LHCN-M2 (cell line): ENCODE data around the gene RUNX2. TPM values are rescaled to one million over a fixed set of nuclear protein-coding genes. Genes with fewer than 3 reads are reported as not detected.

ENCODE experiments used
- DNase-seq: peaks from one replicate; pipeline ENCODE4 v3.0.0-alpha.2; 2012; ENCODE audit warnings: low read depth
- total RNA-seq: library from RNA; depleted of rRNA; stranded (reverse); fragments of >200 nt; gene quantifications from 2 replicates; pipeline ENCODE4 v1.2.3, GENCODE V29; 2014

The RUNX2 gene
- total RNA-seq, 1 experiment from 2014 or later = 27.7 TPM

DNA sequence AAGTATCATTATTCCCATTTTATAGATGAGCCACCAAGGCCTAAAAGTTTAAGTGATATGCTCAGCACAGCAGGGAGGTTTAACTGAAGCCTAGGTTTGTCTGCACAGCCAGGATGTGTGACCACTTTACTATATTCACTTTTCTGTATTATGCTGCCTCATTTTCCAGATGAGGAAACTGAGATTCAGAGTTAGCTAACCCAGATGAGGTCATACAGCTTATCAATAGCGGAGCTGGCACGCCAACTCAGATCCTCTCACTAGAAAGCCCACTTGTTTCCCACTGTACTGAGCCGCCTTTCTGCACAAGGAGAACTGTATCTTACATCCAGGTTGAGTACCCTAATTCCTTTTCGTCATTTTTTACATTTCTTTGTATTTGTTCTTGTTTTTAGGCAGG is 181.3 kb downstream of the RUNX2 start:
- no peak for DNase-seq

DNA sequence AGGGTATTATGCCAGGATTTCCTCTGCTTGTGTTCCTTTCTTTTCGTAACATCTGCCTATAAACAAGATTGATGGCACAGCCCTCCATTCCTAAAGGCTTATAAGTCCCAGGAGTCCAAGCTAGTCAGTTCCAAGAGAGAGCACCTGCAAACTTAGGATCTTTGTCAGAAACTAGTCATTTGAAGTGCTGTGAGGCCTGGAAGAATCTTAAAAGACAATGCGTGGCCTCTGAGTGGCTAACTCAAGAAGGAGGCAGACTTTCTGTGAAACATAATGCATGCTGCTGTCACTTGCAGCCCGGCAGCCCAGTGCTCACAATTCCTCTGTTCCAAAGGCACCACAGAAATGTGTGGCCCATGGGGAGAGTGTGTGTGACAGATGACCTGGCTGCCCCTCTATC is 184.6 kb downstream of the RUNX2 start:
- DNase-seq = no peak

DNA sequence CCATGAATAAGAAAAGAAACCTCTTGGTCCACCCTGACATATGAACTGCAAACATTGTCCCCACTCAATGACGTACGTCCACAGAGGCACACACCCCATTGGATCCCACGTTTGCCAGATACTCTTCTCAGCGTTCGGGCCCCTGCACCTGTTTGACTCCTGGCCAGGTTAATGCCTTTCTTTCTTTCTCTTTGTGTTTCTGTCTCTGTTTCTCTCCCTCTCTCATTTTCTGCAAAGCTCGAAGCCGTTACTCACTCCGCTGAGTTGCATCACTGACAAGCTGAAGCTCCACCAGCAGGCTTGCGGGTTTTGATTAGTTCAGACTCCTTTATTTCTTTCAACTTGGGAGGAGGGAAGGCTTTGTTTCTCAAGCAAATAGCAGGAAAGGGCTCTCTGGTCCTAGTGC is 185.1 kb downstream of the RUNX2 start:
- no peak for DNase-seq

DNA sequence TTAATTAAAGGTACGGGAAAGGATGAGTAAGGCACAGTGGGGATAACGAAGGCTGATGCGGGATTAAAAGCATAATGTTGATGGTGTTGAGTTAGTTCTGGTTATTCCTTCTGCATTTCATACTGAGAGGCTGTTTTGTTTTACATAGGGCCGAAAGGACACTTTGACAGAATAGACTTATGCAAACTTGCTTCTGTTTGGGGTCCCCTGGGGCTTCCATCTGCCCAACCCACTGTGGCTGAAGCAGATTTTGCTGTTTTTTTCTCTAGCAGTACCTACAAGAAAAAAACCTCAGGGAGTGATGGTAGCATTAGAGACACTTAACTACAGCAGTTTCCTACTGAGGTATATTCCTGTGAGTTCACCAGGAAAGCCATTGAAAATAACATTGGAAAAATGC is 185.7 kb downstream of the RUNX2 start:
- no peak for DNase-seq

DNA sequence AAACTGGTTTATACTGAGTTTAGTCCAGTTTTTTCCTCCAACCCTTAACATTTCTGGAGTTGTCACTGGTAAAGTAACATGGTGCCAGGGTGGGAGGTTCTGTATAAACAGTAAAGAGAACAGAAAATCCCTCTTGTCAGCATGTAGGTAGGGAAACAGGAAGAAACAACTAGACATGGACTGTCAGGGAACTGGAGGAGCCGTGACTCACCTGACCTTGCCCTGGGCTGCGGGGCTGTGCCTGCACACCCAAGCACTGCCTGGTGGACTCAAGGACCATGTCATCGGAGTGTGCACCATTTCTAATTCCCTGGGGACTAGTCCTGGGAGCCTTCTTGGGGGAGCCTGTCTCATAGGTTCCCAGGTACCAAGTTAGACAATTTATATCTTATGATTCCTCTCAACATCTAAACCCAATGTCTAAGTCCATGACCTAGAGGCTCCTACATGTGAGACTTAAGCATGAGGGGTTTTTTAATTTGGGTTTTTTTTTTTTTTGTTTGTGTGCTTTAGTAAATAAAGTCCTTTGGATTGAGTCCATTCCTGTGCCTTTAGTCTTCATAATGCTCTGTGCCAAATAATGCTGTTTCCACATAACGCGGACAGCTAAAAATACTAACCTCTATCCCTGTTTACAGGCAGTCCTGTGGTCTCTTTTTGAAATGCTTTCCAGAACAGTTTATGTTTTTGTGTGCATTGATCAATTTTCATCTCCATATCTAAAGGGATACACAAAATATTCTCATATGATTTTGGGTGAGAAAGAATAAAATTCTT is 186.5 kb downstream of the RUNX2 start:
- peak; percentile 37 for DNase-seq

DNA sequence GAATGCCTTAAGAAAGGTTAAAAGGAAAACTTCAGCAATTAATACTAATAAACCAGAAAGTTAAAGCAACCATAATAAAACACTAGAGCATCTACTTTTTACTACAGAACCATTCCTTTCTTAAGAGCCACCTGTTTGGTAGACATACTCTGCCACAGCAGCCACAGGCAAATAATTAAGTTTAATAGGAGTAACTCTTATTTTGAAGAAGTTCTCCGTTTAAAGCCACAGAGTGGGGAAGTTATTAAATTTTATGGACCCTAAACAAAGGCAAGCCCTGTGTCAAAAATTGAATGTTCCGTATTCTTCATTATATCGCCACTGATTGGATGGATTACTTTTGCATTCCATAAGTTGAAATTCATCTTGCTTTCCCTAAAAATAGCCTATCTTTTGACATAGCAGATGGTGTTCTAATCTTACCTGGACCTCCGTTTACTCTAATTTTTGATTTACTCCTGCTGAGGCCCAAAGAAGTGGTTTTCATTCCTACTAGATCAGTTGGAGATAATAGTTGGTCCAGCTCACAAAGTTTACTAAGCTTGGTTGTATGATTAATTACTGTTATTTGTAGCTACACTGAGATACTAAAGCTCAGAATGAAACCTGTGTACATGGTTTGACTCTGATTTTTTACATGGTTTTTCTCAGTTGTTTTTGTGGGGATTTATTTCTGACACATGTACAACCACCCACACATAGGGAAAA is 190.0 kb downstream of the RUNX2 start:
- DNase-seq = no peak

DNA sequence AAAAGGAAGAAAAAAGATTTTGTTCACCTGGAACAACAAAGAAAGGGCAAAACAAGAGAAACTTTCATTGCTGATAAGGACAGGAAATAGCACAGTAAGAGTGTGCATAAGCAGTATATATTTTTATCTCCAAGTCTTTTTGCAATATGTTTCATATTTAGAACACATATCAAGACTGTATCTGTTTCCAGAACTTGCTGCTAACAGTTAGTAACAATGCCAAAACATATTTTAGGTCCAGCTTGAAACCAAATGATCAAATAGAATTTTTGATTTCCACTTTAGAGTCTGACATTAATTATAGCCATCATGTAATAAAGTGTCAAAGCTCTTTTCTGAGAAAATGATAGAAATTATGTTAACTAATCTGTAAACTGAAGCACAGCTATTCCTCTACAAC is 193.1 kb downstream of the RUNX2 start:
- DNase-seq = no peak

DNA sequence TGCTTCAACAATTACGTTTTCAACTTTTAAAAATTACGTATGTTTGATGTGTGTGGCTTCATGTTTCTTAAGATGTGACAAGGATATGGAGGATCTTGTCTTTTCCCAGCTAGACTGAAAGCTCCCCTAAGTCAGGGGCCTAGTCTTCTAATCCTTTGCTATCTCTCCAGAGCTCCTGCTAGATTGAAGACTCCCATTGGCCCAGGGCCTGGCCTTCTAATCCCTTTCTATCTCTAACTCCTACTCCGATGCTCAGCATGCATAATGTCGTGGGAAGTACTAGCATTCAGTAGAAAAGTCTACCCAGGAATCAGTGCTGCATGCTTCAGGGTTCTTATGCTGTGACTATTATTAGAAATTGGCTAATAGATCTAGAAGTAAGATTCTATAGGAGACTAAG is 194.4 kb downstream of the RUNX2 start:
- no peak for DNase-seq

DNA sequence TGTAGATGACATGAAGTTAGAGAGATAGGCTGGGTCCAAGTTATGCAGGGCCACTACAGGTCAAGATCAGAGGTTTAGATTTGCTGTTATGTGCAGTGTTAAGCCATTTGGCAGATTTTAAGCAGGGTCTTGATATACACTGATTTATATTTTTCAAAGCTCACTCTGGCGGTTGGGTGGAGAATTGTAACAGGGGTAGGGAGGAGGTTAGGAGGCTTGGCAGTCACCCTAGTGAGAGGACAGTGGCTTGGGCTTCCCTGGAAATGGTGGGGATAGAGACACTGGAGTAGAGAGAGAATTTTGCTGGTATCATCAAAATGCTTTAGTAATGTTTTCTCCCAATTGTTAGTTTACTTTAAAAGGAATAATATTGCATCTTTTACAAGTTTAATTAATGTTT is 199.1 kb downstream of the RUNX2 start:
- DNase-seq = no peak

DNA sequence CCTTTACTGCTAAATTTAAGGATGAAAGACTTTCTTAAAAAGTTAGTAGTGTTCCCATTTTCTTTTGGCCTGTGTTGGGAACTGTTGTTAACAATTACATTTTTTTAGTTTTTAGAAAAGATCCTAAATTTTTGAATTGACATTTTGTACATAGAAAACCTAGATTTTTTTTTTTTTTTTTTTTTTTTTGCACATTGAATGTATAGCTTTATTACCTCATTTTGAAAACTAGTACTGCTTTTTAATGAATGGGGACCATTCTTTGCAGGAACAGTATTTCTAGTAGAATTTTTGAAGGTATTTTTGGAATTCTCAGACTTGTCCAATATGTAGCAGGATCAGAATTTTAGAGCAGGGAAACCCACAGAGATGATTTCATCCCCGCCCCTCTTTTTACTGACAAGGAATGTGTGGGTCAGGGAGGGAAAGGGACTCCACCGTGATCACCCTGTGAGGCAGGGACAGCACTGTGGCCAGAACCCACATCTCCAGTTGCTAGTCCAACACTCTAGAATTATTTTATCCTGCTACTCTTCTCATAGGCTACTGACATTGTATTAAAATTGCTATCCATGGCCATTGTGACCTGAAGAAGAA is 204.0 kb downstream of the RUNX2 start:
- DNase-seq = no peak

DNA sequence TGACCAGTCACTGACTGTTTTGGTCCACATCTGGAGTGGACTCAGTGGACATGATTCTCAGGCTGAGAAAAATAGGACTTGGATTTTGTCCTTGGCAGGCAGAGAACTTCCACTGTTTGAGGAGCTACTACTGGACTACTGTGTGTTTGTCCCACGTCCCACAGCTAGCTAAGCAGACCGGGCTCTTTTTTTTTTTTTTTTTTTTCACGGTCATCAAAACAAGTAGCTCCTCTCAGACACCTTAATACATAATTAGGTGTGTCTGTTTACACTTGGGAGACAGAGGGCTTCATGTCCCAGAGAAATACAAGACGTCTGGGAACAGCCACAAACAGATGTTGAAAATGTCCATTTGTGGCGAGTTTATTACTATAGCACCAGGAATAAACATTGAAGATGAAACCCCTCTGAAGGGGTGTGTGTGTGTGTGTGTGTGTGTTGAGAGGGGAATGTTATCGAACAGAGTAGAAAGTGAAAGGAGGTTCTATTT is 204.6 kb downstream of the RUNX2 start:
- peak; percentile 70 for DNase-seq

DNA sequence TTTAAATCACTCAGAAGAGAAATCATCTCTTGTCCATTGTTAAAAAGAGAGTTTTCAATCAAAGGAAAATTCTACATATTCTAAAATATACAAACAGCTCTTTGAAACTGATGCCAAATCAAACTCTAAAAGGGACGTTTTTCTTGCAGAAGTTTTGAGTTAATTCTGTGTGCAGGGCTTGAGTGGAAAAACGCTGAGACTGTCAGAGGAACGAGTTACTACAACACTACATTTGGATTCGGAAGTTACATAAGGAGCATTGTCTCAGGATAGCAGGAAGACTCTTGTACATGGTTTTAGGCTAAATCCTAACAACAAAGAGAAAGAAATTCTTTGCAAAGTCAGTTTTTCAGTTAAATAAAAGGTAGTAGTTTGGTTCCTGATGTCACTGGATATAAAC is 205.3 kb downstream of the RUNX2 start:
- DNase-seq = no peak

DNA sequence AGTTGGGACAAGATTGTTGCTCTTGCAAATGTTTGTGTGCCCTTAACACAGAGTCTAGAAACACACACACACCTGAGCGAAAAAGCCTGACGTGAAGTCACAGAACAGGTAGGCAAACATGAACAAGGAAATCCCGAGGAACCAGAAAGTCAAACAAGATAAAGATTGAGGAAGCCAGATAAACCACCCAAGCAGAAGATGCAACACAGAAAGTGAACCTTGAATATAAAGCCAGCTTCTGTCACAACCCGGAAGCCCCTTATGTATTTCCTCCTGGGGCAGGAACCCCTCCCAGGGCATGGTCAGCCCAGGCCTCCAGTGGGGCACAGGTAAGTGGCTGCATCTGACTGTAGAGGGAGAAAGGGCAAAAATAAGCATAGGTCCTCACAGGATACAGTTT is 207.8 kb downstream of the RUNX2 start:
- DNase-seq = no peak

DNA sequence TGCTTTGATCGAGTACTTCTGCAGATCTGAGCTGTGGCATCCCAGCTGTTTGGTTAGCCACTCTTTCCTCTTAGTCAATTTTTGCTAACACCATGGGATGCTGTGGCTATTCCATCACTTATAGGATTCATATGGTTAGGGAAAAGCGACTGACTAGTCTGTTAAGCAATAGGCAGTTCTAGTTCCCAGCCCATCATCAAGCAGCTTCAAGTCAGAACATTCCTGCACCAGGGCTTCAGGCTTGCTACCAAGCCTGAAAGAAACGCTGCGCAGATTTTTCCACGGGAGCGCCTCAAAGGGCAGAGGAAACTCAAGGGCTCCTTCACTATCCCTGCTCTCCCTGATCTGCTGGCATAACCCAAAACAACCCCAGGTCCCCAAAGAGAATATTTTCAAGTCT is 209.4 kb downstream of the RUNX2 start:
- DNase-seq = no peak

DNA sequence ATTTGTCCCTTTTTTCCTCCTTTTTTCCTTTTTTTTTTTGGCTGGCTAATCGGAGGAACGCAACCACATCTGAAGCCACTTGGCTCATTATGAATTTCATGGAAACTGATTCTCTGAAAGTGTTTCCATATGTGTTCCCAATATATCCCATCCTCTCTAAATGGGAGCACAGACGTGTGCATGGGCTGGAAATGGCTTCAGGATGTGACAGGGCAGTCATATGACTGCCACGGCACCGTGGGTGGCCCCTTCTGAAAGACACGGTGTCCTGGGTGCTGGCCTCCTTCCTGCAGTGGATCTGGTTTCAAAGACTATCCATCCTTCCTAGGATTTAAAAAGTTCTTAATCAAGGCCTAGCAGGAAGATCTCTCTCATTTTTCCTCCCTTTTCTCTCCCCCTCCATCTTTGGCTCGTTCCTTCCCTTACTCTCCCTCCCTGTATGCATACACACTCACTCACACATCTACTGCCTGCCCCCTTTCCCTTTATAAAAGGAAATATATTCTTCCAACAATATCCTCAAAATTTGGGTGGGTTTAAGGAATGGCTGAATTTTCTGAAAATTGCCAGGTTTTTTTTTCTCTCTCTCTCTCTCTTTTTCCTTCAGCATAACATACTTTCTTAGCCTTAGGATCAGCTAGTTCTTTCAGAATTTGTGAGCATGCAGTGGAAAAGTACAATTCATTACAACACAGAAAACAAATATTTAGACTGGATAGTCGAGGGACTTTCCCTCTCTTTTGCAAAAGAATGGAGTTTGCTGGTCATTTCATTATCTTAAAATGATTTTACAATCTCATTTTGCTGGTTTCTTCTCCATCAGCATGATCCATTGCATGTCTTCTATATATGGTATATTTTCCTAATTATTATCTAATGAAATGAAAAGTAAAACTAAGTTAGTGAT is 210.8 kb downstream of the RUNX2 start:
- no peak for DNase-seq

DNA sequence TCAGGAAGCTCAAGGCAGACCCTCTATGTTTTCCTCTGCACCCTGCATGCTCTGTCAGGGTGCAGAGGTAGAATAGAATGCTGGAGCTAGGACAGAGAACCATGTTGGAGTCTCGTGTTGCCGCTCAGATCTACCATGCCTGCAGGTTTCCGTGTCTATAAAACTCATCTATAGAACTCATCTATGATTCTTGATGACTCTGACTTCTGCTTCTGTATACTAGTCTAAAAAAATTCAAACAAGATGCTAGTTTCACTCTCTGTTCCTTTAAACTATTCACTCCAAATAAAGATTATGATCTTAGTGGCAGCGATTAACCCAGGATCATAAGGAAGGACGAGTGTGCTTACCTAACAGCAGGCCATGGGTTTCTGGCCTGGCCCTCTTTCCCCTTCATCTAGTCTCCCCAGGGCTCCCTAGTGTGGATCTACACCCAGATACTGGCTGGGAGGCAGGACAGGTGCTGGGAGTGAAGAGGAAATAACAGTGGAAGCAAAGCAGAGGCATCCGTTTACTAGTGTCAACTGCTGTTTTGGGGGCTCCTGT is 212.3 kb downstream of the RUNX2 start:
- DNase-seq = no peak

DNA sequence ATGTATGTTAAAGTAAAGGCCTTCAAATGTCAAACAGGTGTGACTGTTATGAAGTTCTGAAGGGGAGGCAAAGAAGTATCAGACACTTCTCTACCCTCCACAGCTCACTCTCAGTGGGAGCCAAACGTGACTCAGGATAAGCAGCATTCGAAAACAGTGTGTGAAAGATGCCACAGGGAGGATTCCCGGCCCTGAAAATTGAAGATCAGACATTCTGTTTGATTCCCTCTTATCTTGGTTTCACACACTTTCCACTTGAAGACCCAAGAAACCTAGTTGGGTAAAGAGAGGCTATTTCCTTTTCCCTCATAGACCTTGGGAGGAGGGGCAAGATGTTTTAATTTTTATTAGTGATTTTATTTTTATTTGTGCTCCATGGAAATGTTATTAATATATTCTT is 213.8 kb downstream of the RUNX2 start:
- no peak for DNase-seq

DNA sequence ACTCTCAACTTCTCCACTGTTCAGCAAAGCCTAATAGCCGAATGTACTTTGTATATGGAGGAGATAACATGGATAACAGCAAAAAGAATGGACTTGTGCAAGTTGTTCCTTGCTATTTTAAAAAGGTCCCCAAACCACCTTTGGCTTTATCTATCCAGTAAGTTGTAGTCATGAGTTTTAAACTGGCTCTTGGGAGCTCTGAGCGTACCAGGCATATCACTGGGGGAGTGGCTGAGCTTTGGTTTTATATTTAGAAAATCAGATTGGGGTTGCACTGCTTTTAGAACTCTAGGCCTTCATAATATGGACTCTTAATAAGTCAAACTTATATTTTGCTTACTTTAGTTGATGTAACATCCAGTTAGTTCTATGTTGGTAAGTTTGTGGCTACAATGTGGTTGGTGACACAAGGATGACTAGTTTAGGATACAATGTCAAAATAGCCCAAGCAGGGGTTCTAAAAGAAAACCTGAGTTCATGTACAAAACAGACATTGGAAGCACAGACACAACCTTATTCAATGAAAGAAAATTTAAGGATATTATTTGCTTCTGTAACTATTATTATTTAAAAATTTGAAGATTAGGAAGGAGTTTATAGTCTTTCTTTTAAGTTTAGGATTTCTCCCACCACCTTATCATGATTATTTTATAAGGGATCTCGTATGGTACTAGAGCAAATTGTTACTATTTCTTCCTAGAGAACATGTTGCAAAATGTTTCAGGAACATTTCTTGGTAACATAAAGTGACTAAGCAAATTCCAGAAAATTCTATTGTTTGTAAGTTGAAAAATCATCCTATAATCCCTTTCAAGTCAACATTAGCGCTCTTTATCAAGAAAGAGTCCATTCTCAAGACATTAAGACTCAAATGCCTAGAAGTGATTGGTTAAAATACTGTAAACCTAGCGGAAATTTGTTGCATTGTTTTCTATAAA is 215.4 kb downstream of the RUNX2 start:
- DNase-seq = peak; percentile 91

DNA sequence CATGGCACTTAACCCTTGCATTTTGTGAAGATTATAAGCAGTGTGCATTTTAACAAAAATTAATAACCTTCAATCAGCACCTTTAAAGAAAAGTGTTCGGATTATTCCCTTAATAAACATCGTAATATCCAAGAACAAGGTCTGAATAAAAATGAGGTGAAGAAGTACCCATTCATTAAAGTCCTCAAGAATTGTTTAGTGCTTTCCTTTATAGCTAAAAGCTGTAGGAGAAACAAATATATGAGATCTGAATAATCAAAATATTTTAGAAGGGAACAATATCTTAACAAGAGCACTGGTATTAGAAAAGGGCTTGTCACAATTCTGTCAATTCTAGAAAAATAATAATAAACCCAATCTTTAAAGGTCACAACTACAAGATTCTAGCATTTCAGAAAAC is 217.3 kb downstream of the RUNX2 start:
- no peak for DNase-seq
